GM10266 (cell line): ENCODE data around the gene HYAL1.

ENCODE experiments used
- DNase-seq: peaks from one replicate; pipeline ENCODE4 v3.0.0; 2012; ENCODE audit errors: extremely low spot score
- CTCF ChIP-seq: IDR thresholded peaks from 2 replicates; pipeline ENCODE4 v1.5.1; 2012; ENCODE audit warnings: mild to moderate bottlenecking, low read depth; ENCODE audit not compliant: control insufficient read depth, insufficient read depth; ENCODE audit errors: missing control alignments

Gene HYAL1

DNA sequence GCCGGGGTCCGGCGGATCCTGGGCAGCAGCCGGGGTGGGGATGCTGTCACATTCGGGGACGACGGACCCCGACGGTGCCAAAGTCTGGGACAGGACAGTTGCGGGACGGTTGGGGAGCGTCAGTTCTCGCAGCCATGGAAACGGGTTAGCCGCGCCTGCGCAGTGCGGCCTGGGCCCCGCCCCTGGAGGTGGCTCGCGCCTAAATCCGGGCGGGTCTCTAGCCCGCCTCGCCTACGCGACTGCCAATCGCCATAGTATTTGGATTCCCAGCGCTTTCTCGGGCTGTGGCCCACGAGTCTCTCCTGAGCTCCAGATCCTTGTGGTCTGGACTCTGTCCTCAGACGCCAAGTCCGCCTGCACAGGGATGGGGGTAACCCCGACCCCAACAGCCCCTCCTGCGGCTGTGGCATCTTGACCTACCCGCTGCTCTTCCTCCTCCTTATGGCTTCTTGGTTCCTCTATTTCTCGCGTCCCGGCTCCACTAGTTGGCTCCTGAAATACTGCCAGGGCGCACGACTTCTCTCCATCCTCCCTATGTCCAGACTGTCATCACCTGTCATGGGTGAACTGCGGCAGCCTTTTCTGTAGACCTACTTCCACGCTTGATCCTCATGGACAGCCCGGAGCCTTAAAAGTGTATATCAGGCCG, 42.3 kb upstream of the HYAL1 start, which contains the start of gene ZMYND10:
Gene ZMYND10 (minus strand): TSS at position 147 of the 649 bp plus-strand sequence. CDS start 153 bp downstream, outside the sequence.
- peak; percentile 83 for DNase-seq
- no peak for TF ChIP-seq CTCF

- TF ChIP-seq CTCF = no peak
- DNase-seq = no peak
These were observed 41.6 kb upstream of the HYAL1 start for GRCh38 chr3:50345008-50345407.

- TF ChIP-seq CTCF = no peak
- no peak for DNase-seq
These were observed 39.6 kb upstream of the HYAL1 start for GRCh38 chr3:50342813-50343633.

DNA sequence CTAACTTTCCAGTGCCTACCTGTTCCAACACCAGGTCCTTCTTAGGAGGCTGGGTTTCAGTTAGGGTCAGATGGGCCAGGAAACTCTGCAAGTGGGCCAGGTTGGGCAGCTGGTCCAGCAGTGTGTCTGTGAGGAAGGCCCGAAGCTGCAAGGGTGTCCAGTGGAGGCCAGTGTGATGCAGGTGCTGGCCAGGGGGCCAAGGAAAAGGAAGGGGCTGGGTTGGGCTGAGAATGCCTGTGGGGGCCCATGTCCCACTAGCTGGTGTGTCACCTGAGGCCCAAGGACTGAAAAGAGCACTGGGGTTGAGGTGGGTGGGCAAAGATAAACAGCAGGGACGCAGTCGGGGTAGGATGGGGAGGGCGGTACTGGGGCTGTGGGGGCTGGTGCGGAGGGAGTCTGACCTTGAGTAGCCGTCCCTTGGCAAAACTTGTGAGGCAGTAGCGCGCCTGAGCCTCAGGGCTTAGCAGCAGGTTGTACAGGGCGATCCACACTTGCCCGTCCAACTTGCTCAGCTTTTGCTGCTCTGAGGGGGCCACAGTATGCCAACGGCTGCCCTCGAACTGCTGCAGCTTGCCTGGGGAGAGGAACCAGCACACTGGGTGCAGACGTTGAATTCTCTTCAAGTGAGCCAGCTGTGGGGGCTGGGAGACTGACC, 38.7 kb upstream of the HYAL1 start:
- no peak for DNase-seq
- no peak for TF ChIP-seq CTCF

DNA sequence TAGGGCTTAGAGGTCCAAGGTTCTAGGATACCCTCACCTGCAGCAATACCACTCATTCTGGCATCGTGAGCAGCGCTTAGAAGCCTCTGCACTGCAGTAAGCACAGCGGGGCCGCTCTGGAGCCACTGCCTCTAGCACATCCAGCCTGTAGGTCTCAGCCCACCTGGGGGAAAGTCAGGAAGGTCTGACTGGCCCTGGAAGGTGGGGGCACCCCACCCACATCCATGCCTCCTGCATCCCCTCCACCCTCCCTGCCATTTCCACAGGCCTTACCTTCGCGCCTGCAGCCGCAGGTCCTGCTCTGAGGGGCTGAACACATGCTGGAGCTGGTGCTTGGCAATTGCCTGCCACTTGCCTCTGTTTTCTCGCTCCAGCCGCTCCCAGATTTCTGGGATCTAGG, 38.2 kb upstream of the HYAL1 start:
- TF ChIP-seq CTCF = no peak
- DNase-seq = no peak

GRCh38 chr3:50340448-50341329, 37.3 kb upstream of the HYAL1 start, which contains the start of gene RASSF1:
Gene RASSF1, minus strand, starts transcription at chr3:50340836. Its CDS starts 31 bp downstream, at chr3:50340805.
- DNase-seq = peak; percentile 80
- no peak for TF ChIP-seq CTCF
